SKM-1 treated with dmso at 0.1 percent for 144 hours (cell line): ENCODE data around the gene TLK2.

Source experiments
- DNase-seq: peaks from one replicate; lab custom pipeline; 2025; ENCODE audit not compliant: unreplicated experiment; lab: John Stamatoyannopoulos, UW

Gene TLK2

GRCh38 chr17:62653002-62653825 is 174.6 kb downstream of the TLK2 start:
- DNase-seq, result peak; percentile 69

GRCh38 chr17:62653826-62654761 is 175.5 kb downstream of the TLK2 start:
- peak; percentile 82 for DNase-seq

- no peak for DNase-seq
Observed at GRCh38 chr17:62655656-62656055, 177.0 kb downstream of the TLK2 start.

GRCh38 chr17:62656446-62656845 is 177.8 kb downstream of the TLK2 start:
- no peak for DNase-seq

- no peak for DNase-seq
Observed at GRCh38 chr17:62657145-62657665, 178.6 kb downstream of the TLK2 start.

- no peak for DNase-seq
Observed at GRCh38 chr17:62657690-62658089, 179.1 kb downstream of the TLK2 start.

- no peak for DNase-seq
Observed at GRCh38 chr17:62658136-62658920, 179.7 kb downstream of the TLK2 start.

GRCh38 chr17:62660629-62661118 is 182.0 kb downstream of the TLK2 start:
- no peak for DNase-seq

GRCh38 chr17:62661337-62661736 is 182.7 kb downstream of the TLK2 start:
- no peak for DNase-seq

- no peak for DNase-seq
Observed at GRCh38 chr17:62662855-62663254, 184.2 kb downstream of the TLK2 start.
